RWPE2 (cell line): ENCODE results near the gene HPSE2.

Source experiments
- ATAC-seq: fragments of 200-7000 bp; cut with Tn5 transposase; 3 replicates; pipeline ENCODE4 v1.9.1; 2021; ENCODE audit warnings: low read depth
- DNase-seq: peaks from one replicate; pipeline ENCODE4 v3.0.0-alpha.2; 2020; ENCODE audit warnings: low spot score
- H3K27ac ChIP-seq: fragments of 450-650 bp; 2 replicates; pipeline ENCODE4 v1.5.1; 2017; ENCODE audit warnings: mild to moderate bottlenecking; ENCODE audit not compliant: poor library complexity, severe bottlenecking
- H3K27me3 ChIP-seq: fragments of 250-450 bp; sonication (Bioruptor Pico); 2 replicates; pipeline ENCODE4 v1.5.1; 2021; ENCODE audit warnings: mild to moderate bottlenecking, moderate library complexity; ENCODE audit not compliant: insufficient read depth, poor library complexity, severe bottlenecking
- H3K36me3 ChIP-seq: fragments of 250-450 bp; sonication (Bioruptor Pico); 2 replicates; pipeline ENCODE4 v1.5.1; 2020; ENCODE audit warnings: low read depth, mild to moderate bottlenecking, moderate library complexity
- H3K4me1 ChIP-seq: fragments of 250-450 bp; sonication (Bioruptor Pico); 2 replicates; pipeline ENCODE4 v1.5.1; 2021; ENCODE audit warnings: mild to moderate bottlenecking, moderate library complexity; ENCODE audit not compliant: insufficient read depth, poor library complexity, severe bottlenecking
- H3K4me3 ChIP-seq: fragments of 250-450 bp; sonication (Bioruptor Pico); 2 replicates; pipeline ENCODE4 v1.5.1; 2021; ENCODE audit warnings: mild to moderate bottlenecking, moderate library complexity; ENCODE audit not compliant: severe bottlenecking
- H3K9me3 ChIP-seq: fragments of 250-450 bp; sonication (Bioruptor Pico); 2 replicates; pipeline ENCODE4 v1.5.1; 2021; ENCODE audit warnings: mild to moderate bottlenecking, moderate library complexity; ENCODE audit not compliant: severe bottlenecking
- TF ChIP-seq, protein P1 (sequence below): fragments of 450-650 bp; IDR thresholded peaks from one replicate; pipeline ENCODE4 v1.5.1; 2017; ENCODE audit warnings: mild to moderate bottlenecking, moderate library complexity; ENCODE audit not compliant: poor library complexity, severe bottlenecking

The HPSE2 gene

DNA sequence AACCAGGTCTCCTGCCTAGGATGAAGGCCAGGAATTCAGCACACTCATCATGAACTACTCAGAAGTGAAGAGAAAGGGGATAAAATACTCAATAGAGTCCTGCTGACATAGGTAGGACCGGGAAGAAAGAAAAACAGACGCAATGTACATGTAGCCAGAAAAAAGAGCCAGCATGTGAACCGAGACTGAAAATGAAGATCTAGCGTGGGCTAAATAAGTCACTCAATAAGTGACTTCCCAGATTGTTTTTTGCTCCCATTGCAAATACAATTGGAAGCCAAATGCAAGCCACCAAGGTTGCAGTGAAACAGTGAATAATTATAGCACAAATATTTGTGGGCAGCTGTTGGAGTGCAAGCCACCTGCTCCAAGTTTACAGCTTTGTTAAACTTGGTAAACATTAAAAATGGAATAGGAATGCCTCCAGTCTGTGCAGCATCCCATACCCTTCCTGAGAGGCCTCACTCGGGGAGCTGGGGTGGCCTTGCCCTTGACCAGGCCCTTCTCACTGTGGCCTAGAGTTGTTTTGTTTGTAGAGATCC lies 754.2 kb downstream of the HPSE2 start:
- ATAC-seq (no peak), DNase-seq (no peak)
- no peak overlapping the region for H3K27ac ChIP-seq
- no peaks in the 10 kb centered on the region for H3K4me1 ChIP-seq
- no peak overlapping the region for H3K4me3 ChIP-seq
- TF ChIP-seq, protein P1, sequence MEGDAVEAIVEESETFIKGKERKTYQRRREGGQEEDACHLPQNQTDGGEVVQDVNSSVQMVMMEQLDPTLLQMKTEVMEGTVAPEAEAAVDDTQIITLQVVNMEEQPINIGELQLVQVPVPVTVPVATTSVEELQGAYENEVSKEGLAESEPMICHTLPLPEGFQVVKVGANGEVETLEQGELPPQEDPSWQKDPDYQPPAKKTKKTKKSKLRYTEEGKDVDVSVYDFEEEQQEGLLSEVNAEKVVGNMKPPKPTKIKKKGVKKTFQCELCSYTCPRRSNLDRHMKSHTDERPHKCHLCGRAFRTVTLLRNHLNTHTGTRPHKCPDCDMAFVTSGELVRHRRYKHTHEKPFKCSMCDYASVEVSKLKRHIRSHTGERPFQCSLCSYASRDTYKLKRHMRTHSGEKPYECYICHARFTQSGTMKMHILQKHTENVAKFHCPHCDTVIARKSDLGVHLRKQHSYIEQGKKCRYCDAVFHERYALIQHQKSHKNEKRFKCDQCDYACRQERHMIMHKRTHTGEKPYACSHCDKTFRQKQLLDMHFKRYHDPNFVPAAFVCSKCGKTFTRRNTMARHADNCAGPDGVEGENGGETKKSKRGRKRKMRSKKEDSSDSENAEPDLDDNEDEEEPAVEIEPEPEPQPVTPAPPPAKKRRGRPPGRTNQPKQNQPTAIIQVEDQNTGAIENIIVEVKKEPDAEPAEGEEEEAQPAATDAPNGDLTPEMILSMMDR = no peak
- H3K9me3 ChIP-seq = no peaks in the 10 kb centered on the region
- no peaks in the 10 kb centered on the region for H3K36me3 ChIP-seq
- H3K27me3 ChIP-seq = no peaks in the 10 kb centered on the region

DNA sequence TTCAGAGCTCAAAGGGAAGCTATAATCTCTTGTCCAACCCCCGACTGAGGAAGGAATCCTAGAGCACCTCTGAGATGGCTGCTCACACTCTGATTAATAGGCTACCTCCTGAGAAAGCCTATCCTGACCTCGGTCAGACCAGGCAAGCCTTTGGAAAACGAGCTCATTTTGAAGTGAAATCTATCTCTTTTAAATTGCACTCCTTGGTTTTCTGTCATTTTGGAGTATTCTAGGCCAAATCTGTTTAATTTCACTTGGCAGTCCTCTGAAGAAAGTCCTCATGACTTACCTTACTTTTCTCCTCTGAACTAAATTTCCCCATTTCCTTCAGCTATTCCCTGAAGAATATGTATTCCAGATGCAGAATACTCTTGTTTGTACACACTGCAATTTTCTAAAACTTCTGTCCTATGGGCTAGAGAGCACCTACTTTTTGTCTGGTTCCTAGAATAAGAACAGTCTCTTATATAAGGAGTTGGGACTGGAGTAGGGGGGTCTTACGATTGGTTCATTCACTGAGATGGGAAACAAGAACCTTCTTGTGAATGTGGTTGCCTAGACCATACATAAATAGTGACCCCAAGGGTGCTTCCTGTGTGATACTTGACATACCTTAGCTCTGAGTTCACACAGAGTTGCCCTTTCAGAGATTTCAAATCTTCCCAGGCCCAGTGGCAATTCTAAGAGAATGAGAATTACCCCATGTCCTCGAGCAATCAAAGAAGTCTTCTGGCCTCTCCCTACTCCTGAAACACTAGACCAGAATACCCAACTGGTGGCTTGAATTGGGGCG lies 757.0 kb downstream of the HPSE2 start:
- Histone ChIP-seq H3K27ac (no peak overlapping the region), H3K4me1 (no peaks in the 10 kb centered on the region), H3K4me3 (no peak overlapping the region), H3K9me3 (no peaks in the 10 kb centered on the region), H3K36me3 (no peaks in the 10 kb centered on the region), H3K27me3 (no peaks in the 10 kb centered on the region)
- DNase-seq (no peak), ATAC-seq (0 out of 3 replicates have a peak, but pooled peaks have one; percentile 19)
- TF ChIP-seq, protein P1 = no peak

DNA sequence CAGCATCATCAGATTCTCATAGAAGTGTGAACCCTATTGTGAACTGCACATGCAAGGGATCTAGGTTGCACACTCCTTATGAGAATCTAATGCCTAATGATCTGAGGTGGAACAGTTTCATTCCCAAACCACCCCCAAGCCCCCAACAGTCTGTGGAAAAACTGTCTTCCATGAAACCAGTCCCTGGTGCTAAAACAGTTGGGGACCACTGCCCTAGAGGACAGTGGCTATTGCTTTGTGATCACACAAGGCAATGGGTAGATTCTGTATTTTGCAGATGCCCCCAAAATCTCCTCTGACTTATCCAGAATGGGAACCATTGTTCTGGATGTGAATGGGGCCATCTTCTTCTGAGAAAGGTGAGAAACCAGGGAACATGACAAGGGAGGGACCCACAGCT lies 757.8 kb downstream of the HPSE2 start:
- no peaks in the 10 kb centered on the region for H3K27me3 ChIP-seq
- no peaks in the 10 kb centered on the region for H3K36me3 ChIP-seq
- no peak overlapping the region for H3K27ac ChIP-seq
- H3K4me3 ChIP-seq = no peak overlapping the region
- no peaks in the 10 kb centered on the region for H3K9me3 ChIP-seq
- no peaks in the 10 kb centered on the region for H3K4me1 ChIP-seq
- TF ChIP-seq, protein P1 = no peak
- ATAC-seq (no peak), DNase-seq (no peak)

DNA sequence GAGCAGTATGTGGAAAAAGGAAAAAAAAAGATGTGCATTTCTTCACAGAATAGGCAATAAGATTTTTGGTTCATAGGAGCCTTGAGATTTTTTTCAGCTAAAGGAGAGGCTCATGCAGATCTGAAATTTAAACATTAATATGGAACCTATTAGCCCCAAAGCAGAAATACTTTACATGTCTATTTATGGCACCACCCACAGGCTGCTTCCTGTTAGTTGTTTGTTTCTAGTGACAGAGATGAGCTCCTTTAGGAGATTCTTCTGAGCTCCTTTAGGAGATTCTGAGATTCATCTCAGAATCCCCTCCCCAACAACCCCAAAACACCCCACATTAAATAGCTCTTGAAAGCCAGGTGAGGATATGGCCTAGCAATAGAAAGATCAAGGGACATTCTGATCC lies 761.0 kb downstream of the HPSE2 start:
- DNase-seq (no peak), ATAC-seq (no peak)
- no peaks in the 10 kb centered on the region for H3K9me3 ChIP-seq
- no peak overlapping the region for H3K4me3 ChIP-seq
- TF ChIP-seq, protein P1 = no peak
- no peaks in the 10 kb centered on the region for H3K36me3 ChIP-seq
- H3K4me1 ChIP-seq = no peaks in the 10 kb centered on the region
- no peaks in the 10 kb centered on the region for H3K27me3 ChIP-seq
- H3K27ac ChIP-seq = no peak overlapping the region

DNA sequence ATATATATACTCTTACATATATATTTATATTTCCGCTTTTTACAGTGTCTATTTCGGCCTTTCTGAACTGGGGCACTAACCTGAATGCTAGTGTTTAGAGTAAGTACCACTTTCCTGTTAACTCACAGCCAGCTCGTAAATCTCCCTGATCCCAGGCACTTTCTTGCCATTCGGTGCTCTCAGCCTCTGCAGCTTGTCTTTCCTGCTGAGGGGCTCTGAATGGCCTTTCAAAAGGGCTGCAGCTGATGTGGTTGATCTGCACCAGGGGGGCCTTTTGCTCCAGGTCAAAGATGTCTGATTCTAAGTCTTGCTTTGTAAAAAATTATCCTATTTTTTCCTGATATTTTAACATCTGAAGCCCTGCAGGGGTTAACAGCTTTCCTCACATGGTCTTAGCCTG lies 763.5 kb downstream of the HPSE2 start:
- H3K27me3 ChIP-seq = peaks cover 4% of the 10 kb centered on the region
- no peaks in the 10 kb centered on the region for H3K4me1 ChIP-seq

More for the DNA sequence above, 763.5 kb downstream of the HPSE2 start:
- no peak overlapping the region for H3K27ac ChIP-seq
- H3K9me3 ChIP-seq = no peaks in the 10 kb centered on the region
- no peak for DNase-seq
- no peak overlapping the region for H3K4me3 ChIP-seq
- no peak for ATAC-seq
- no peaks in the 10 kb centered on the region for H3K36me3 ChIP-seq
- TF ChIP-seq, protein P1 = no peak
